Measurements from ENCODE around the gene NSUN4.
"Not testable (repeated sequence)": the region's sequence is repeated elsewhere in the genome, so short reads cannot be mapped to it uniquely, and the experiment has no call there.

The NSUN4 gene

GRCh38 chr1:46328182-46328581, 12.4 kb upstream of the NSUN4 start:
- DNase-seq (ENCODE audit: low spot score): not testable (repeated sequence)

GRCh38 chr1:46329807-46330206, 10.8 kb upstream of the NSUN4 start:
- DNase-seq (ENCODE audit: low spot score): not testable (repeated sequence)

GRCh38 chr1:46330381-46330780, 10.2 kb upstream of the NSUN4 start:
- DNase-seq (ENCODE audit: low spot score): not testable (repeated sequence)

- not testable (repeated sequence) for DNase-seq (ENCODE audit: low spot score)
Observed at GRCh38 chr1:46331786-46332540, 8.6 kb upstream of the NSUN4 start.

GRCh38 chr1:46333300-46334029, 7.1 kb upstream of the NSUN4 start:
- no peak for DNase-seq (ENCODE audit: low spot score)

- DNase-seq (ENCODE audit: low spot score): no peak
Observed at GRCh38 chr1:46334030-46334384, 6.6 kb upstream of the NSUN4 start.

GRCh38 chr1:46335081-46335480, 5.5 kb upstream of the NSUN4 start:
- no peak for DNase-seq (ENCODE audit: low spot score)

GRCh38 chr1:46337409-46337808, 3.2 kb upstream of the NSUN4 start:
- not testable (repeated sequence) for DNase-seq (ENCODE audit: low spot score)

GRCh38 chr1:46341222-46342083, 846 bp downstream of the NSUN4 start:
- no peak for DNase-seq (ENCODE audit: low spot score)

- DNase-seq (ENCODE audit: low spot score): no peak
Observed at GRCh38 chr1:46342084-46342656, 1.6 kb downstream of the NSUN4 start.

GRCh38 chr1:46342677-46343350, 2.2 kb downstream of the NSUN4 start:
- DNase-seq (ENCODE audit: low spot score): no peak

GRCh38 chr1:46343351-46343695, 2.7 kb downstream of the NSUN4 start:
- no peak for DNase-seq (ENCODE audit: low spot score)

- no peak for DNase-seq (ENCODE audit: low spot score)
Observed at GRCh38 chr1:46343705-46344104, 3.1 kb downstream of the NSUN4 start.

GRCh38 chr1:46344481-46344880, 3.9 kb downstream of the NSUN4 start:
- DNase-seq (ENCODE audit: low spot score): no peak

- DNase-seq (ENCODE audit: low spot score): no peak
Observed at GRCh38 chr1:46345281-46345680, 4.7 kb downstream of the NSUN4 start.

- DNase-seq (ENCODE audit: low spot score): no peak
Observed at GRCh38 chr1:46352363-46352762, 11.8 kb downstream of the NSUN4 start.

GRCh38 chr1:46355920-46356319, 15.3 kb downstream of the NSUN4 start:
- DNase-seq (ENCODE audit: low spot score): not testable (repeated sequence)

GRCh38 chr1:46362158-46362557, 21.6 kb downstream of the NSUN4 start:
- DNase-seq (ENCODE audit: low spot score): no peak

GRCh38 chr1:46363121-46363520, 22.5 kb downstream of the NSUN4 start:
- DNase-seq (ENCODE audit: low spot score): no peak

- DNase-seq (ENCODE audit: low spot score): no peak
Observed at GRCh38 chr1:46364612-46365011, 24.0 kb downstream of the NSUN4 start.

- not testable (repeated sequence) for DNase-seq (ENCODE audit: low spot score)
Observed at GRCh38 chr1:46365796-46366195, 25.2 kb downstream of the NSUN4 start.

GRCh38 chr1:46367072-46367471, 26.5 kb downstream of the NSUN4 start:
- no peak for DNase-seq (ENCODE audit: low spot score)
